GM21825 (cell line): ENCODE data around the gene PPP4R2.
A peak's percentile ranks its signal among the peaks of the same experiment; 100 is the strongest.

Experiments used
- ATAC-seq: cut with Tn5 transposase; IDR thresholded peaks from one replicate; pipeline ENCODE4 v1.9.1; 2021; ENCODE audit warnings: mild to moderate bottlenecking, moderate library complexity; ENCODE audit not compliant: unreplicated experiment

Gene PPP4R2

GRCh38 chr3:73068419-73068818, 71.8 kb downstream of the PPP4R2 start:
- no peak for ATAC-seq

- no peak for ATAC-seq
These were observed 72.6 kb downstream of the PPP4R2 start for GRCh38 chr3:73069187-73069586.

- ATAC-seq: no peak
These were observed 73.3 kb downstream of the PPP4R2 start for GRCh38 chr3:73069775-73070444.

- no peak for ATAC-seq
These were observed 74.3 kb downstream of the PPP4R2 start for GRCh38 chr3:73070675-73071575.

- no peak for ATAC-seq
These were observed 75.3 kb downstream of the PPP4R2 start for GRCh38 chr3:73071952-73072351.

- no peak for ATAC-seq
These were observed 76.0 kb downstream of the PPP4R2 start for GRCh38 chr3:73072634-73073033.

- no peak for ATAC-seq
These were observed 76.6 kb downstream of the PPP4R2 start for GRCh38 chr3:73073091-73073707.

- no peak for ATAC-seq
These were observed 78.2 kb downstream of the PPP4R2 start for GRCh38 chr3:73074781-73075180.

- ATAC-seq: no peak
These were observed 83.8 kb downstream of the PPP4R2 start for GRCh38 chr3:73080216-73080966.

GRCh38 chr3:73081140-73081539, 84.5 kb downstream of the PPP4R2 start:
- ATAC-seq: no peak

GRCh38 chr3:73084170-73084569, 87.6 kb downstream of the PPP4R2 start:
- no peak for ATAC-seq

- ATAC-seq: no peak
These were observed 89.5 kb downstream of the PPP4R2 start for GRCh38 chr3:73086071-73086494.

- ATAC-seq: no peak
These were observed 97.5 kb downstream of the PPP4R2 start for GRCh38 chr3:73094129-73094528.

GRCh38 chr3:73094951-73095350, 98.3 kb downstream of the PPP4R2 start:
- no peak for ATAC-seq

- no peak for ATAC-seq
These were observed 99.6 kb downstream of the PPP4R2 start for GRCh38 chr3:73096169-73096568.

GRCh38 chr3:73098026-73098425, 101.4 kb downstream of the PPP4R2 start:
- ATAC-seq: no peak

- no peak for ATAC-seq
These were observed 102.3 kb downstream of the PPP4R2 start for GRCh38 chr3:73098873-73099272.

GRCh38 chr3:73100741-73101559, 104.3 kb downstream of the PPP4R2 start:
- peak; percentile 83 for ATAC-seq

- ATAC-seq: no peak
These were observed 105.3 kb downstream of the PPP4R2 start for GRCh38 chr3:73101881-73102280.

- ATAC-seq: no peak
These were observed 110.6 kb downstream of the PPP4R2 start for GRCh38 chr3:73107215-73107614.
